ENCODE measurements around the gene AKT2.

Gene AKT2

DNA sequence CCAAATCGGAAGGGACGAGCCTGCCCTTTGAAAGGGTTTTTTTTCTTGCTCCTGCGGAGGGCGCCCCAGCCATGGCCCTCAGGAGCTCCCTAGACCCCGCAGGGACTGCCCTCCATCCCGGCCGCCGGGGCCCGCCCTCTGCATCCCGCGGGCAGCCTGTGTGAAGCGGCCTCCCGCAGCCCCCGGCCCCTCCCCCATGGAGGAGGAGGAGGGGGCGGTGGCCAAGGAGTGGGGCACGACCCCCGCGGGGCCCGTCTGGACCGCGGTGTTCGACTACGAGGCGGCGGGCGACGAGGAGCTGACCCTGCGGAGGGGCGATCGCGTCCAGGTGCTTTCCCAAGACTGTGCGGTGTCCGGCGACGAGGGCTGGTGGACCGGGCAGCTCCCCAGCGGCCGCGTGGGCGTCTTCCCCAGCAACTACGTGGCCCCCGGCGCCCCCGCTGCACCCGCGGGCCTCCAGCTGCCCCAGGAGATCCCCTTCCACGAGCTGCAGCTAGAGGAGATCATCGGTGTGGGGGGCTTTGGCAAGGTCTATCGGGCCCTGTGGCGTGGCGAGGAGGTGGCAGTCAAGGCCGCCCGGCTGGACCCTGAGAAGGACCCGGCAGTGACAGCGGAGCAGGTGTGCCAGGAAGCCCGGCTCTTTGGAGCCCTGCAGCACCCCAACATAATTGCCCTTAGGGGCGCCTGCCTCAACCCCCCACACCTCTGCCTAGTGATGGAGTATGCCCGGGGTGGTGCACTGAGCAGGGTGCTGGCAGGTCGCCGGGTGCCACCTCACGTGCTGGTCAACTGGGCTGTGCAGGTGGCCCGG is 93.1 kb downstream of the AKT2 start:
- peak; percentile 37 for DNase-seq (ENCODE audit: low read depth)
- no peak overlapping the region for H3K4me3 ChIP-seq (ENCODE audit: low read depth, low read length)
- TF ChIP-seq MYC (IDR thresholded peaks at IDR 0.05; ENCODE audit: low read depth, low read length) (no peak), POLR2A (IDR thresholded peaks at IDR 0.05; ENCODE audit: extremely low read depth, insufficient read length) (no peak), CTCF (IDR thresholded peaks at IDR 0.05; ENCODE audit: low read depth, low read length) (no peak), MAX (IDR thresholded peaks at IDR 0.05; ENCODE audit: low read depth, low read length) (no peak)

DNA sequence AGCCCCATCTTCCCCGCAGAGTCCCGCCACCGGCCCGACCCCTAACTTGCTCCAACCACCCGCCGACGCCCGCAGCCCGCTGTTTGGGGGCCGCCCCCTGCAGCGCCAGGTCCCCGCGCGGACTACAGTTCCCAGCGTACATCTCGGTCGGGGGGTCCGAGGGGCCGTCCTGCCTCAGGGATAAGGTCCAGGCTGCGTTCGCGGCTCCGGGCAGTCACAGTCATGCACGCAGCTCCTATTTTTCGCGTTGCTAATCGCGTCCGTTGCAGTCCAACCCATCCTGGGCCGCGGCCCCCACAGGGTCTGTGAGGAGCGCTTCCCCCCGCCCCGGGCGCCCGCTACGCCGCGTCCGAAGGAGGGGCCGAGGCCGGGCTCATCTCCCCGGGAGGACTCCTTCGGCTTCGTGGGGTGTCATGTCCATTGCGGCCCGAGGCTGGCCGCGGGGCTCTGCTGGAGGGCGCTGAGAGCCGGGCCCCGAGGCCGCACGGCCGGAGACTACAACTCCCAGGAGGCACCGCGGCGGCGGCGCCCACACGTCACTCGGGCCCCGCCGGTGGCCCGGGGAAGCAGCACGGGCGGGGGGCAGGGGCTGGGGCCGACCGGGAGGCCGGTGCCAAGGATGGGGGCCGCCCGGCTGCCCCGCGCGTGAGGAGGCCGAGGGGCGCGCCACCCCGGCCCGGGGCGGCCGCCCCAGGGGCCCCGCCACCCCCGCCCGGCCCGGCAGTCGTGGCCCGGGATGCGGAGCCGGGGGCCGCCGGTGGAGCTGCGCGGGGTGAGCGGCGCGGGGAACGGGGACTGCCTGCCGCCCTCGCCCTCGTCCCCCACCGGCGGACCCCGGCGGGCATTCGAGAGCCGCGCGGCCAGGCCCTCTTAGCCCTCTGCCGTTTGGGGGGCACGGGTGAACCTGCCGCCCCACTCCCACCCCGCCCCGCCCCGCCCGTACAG is 94.0 kb downstream of the AKT2 start, which contains the start of gene MAP3K10:
TSS of gene MAP3K10 (plus strand) at position 536 of the 945 bp plus-strand sequence. CDS start 606 bp downstream, outside the sequence.
- TF ChIP-seq CTCF (IDR thresholded peaks at IDR 0.05; ENCODE audit: low read depth, low read length) (no peak), MAX (IDR thresholded peaks at IDR 0.05; ENCODE audit: low read depth, low read length) (no peak), MYC (IDR thresholded peaks at IDR 0.05; ENCODE audit: low read depth, low read length) (no peak)
- H3K4me3 ChIP-seq (ENCODE audit: low read depth, low read length) = peak within 1 kb of the TSS; percentile 59
- peak; percentile 59 for DNase-seq (ENCODE audit: low read depth)

DNA sequence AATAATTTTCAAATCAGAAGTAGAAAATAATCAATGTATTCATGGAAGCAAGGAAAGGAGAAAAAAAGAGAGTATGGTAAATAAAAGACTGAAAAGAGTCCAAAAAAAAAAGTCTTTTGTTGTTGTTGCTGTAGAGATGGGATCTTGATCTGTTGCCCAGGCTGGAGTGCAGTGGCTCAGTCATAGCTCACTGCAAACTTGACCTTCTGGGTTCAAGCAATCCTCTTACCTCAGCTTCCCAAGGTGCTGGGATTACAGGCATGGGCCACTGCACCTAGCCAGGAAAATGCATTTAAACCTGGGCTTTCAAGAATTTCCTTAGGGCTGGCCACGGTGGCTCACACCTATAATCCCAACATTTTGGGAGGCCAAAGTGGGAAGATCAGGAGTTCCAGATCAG is 100.9 kb downstream of the AKT2 start:
- no peak for DNase-seq (ENCODE audit: low read depth)
- no peak overlapping the region for H3K4me3 ChIP-seq (ENCODE audit: low read depth, low read length)
- no peak for TF ChIP-seq MYC (IDR thresholded peaks at IDR 0.05; ENCODE audit: low read depth, low read length)
- no peak for TF ChIP-seq MAX (IDR thresholded peaks at IDR 0.05; ENCODE audit: low read depth, low read length)
- TF ChIP-seq POLR2A (IDR thresholded peaks at IDR 0.05; ENCODE audit: extremely low read depth, insufficient read length) = no peak
- no peak for TF ChIP-seq CTCF (IDR thresholded peaks at IDR 0.05; ENCODE audit: low read depth, low read length)

Data from NB4 (cell line).